Hypothalamus (tissue), 51 donors: ENCODE data around the gene CELF4.
A peak's percentile ranks its signal among the peaks of the same experiment; 100 is the strongest.

ENCODE experiments used
- DNase-seq, 51 donors: peaks; one replicate each; lab custom pipeline; 2025; lab: John Stamatoyannopoulos, UW

Gene CELF4

DNA sequence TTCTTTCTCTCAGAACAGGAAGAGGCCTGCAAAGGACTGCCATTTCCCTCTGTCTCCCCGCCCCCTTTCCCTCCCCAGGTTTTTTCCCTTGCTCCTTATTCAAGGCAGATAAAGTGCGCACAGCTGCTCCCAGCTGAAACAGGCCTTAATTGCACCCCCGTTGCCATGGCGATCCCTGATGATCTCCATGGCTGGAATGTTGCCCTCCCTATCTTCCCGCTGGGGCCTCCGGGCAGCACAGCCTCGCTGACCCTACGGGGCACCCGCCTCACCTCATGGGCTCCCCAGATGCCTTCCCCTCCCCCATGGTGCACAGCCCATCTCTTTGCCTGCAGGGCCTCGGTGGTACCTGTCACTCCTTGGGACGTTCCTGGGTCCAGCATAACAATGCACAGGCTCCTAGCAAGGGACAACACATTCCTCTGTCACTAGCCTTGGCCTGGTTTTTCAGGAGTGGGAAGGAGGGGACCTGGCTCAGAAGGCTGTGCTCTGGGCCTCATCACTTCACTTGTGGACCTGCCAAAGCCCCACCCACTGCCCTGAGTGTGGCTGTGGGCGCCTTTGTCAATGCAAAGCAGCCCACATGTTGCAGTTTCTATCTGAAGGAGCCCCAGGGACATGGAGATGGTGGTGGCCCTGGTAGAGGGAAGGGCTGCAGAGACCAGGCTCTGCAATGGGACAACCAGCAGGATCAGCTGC lies 115.0 kb downstream of the CELF4 start:
- DNase-seq = peak in 21 of 51 donors; percentile 6 to 54 (median 26)

- no peak for DNase-seq
Measured at GRCh38 chr18:37449618-37450017, 116.0 kb downstream of the CELF4 start.

GRCh38 chr18:37448946-37449345 lies 116.7 kb downstream of the CELF4 start:
- DNase-seq = no peak

GRCh38 chr18:37447962-37448888 lies 117.4 kb downstream of the CELF4 start:
- DNase-seq = no peak

DNA sequence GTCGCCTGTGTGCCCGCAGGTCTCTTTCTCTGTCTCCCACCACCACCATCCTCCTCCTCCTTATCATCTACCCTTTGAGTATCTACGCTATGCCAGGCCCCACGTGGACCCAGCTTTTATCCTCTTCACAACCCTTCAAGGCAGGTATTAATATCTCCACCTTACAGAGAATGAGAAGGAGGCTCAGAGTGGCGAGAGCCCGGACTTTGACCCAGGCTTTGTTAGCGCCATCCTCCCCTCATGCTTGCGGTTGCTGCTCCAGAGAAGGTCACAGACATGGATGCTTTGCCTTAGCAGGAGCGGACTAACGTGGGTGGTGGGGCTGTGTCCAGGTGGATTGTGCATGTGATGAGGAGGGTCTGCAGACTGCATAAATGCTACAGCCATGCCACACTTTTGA lies 119.8 kb downstream of the CELF4 start:
- no peak for DNase-seq

GRCh38 chr18:37445368-37445767 lies 120.2 kb downstream of the CELF4 start:
- DNase-seq = peak in 1 of 51 donors; percentile 35

- DNase-seq = no peak
Measured at GRCh38 chr18:37443325-37444055, 122.1 kb downstream of the CELF4 start.

DNA sequence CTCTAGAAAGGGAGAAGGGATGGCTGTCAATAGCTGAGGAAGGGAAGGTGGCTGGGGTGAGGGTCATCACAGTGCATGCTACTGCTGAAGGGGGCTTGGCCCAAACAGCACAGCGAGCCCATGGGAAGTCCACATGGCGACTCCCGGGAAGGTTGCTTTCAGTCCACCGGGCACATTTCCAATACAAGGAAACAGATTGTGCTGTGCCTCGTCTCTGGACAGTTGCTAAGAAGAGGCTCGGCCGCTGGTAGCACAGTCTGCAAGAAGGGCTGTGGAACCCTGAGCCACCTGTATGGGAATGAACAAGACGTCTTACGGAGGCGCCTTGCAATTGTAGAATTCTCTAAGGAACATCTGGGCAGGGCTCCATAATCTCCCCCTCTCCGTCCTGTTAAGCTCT lies 123.1 kb downstream of the CELF4 start:
- DNase-seq = peak in 3 of 51 donors; percentile 8 to 12 (median 9)

DNA sequence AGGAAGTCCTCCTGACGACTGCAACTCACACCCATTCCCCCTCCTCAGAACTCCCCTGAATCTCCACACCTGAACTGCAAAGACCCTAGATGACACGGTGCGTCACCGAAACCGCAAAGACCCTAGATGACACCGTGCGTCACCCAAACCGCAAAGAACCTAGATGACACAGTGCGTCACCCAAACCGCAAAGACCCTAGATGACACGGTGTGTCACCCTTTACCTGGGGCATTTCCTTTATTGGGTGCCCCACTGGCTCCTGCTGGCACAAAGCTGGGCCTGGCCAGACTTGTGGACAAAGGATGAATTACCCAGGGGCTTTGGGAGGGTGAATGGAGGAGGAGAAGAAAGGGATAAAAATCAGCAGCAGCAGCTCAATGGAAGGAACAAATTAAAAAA lies 123.8 kb downstream of the CELF4 start:
- DNase-seq = no peak

DNA sequence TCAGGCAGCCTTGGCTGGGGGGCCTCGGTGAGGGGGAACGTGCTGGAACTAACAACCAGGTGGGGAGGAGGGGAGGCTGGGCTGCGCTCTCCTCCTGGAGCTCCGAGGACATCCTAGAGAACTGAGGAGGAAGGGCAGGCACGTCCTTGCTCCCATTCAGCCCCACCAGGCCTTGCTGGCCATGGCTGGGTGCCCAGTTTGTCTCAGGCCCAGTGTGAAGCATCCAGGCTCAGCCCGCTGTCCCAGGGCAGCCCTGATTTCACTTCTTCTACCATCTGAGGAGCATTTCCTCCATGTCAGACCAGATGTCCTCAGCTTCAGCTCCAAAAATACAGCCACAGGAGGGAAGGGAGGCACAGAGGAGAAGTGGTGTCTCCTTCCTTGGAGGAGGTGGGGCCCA lies 125.4 kb downstream of the CELF4 start:
- DNase-seq = peak in 14 of 51 donors; percentile 3 to 50 (median 18)

GRCh38 chr18:37438417-37439180 lies 127.0 kb downstream of the CELF4 start:
- DNase-seq = no peak

GRCh38 chr18:37435996-37436395 lies 129.6 kb downstream of the CELF4 start:
- DNase-seq = peak in 4 of 51 donors; percentile 11 to 40 (median 25)

DNA sequence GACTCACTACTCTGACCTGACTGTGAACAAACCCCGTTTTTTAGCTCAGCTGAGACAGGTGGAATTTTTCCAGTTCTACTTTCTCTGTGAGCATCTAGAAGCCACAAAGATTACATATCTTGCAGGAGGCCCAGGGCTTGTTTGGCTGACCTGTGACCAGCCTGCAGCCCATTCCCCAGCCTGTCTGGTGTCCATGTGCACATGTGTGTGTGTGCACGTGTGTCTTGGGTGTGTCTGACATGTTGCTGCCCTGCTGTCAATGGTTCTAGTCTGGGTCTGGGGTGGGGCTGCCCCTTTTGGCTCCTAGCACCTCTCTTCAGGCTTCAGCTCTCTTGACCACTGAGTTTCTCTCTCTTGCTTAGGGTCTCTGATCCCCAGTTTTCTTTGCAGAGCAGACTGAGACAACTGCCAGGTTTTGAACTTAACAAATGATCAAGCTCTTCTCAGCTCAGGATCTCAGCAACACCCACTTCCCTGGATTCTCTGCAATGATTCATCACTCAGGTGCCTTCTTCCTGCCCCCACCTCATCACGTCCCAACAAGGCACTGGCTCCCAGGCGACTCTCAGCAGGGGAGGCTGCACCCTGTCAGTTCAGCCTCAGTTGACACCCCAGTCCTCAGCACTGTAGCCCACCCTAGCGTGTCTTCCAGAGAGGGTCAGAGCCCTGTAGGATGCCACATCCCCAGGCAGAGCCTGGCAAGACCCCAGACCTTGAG lies 130.3 kb downstream of the CELF4 start:
- peak in 2 of 51 donors; percentile 8 to 40 for DNase-seq

DNA sequence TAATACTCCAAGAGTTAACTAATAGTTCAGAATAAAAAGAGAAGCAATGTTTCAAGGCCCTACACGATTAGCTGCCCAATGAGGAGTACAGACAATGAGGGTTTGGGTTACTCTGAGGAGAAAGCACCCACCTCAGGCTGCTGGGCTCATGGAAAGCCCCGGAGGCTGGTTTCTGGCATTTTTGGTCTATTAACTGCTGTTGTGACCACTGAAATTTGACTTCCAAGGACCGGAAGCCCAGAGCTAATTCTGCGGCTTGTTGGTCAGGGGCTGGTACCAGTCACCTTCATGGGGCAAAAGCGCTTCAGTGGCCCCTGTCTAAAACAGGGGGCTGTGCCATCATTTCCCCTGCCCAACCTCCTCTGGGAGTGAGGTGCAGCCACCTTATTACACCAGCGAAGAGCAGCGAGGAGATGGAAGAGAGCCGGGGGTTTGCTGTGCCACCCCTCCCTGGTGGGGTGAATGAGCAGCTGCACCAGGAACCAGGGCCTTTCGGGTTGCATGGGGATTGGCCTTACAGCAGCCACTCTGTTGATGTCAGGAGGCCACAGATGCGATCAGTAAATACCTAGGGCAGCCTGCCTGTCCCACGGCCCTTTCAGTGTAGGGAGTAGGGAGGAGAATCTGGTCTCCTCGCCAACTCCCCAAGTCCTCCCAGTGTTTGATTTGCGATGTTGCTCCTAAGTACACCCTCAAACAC lies 131.3 kb downstream of the CELF4 start:
- no peak for DNase-seq

DNA sequence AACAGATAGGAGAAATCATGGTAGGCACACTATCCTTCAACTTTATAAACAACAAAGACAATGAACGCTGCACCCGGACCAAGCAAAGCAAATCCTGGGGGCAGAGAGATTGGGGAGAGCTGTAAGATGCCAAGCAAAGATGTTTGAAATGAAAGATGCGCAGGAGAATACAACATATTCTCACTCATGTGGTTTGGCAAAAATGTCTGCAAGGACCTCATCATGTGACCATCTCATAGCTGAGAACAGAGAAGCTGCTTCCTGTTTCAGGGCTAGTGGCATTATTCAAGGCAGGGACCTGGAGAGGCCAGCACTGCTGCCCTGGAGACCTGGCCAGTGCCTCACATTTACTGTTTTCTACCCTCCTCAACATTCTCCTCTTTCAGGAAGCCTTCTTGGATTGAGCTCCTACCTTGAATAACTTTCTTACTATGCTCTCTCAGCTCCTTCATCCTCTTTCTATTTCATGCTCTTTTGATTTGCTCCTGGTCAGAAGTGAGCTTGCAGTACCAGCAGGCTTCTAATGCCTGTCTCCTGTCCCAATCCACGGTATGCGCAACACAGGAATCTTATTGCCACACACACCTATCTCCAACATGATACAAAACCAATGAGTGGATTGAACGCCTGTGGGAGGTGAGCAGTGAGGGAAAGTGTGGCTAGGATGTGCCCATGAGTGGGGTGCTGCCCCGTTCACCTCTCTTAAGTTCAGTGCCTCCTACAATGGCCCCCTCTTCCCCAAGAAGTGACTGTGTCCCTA lies 133.0 kb downstream of the CELF4 start:
- DNase-seq = no peak

DNA sequence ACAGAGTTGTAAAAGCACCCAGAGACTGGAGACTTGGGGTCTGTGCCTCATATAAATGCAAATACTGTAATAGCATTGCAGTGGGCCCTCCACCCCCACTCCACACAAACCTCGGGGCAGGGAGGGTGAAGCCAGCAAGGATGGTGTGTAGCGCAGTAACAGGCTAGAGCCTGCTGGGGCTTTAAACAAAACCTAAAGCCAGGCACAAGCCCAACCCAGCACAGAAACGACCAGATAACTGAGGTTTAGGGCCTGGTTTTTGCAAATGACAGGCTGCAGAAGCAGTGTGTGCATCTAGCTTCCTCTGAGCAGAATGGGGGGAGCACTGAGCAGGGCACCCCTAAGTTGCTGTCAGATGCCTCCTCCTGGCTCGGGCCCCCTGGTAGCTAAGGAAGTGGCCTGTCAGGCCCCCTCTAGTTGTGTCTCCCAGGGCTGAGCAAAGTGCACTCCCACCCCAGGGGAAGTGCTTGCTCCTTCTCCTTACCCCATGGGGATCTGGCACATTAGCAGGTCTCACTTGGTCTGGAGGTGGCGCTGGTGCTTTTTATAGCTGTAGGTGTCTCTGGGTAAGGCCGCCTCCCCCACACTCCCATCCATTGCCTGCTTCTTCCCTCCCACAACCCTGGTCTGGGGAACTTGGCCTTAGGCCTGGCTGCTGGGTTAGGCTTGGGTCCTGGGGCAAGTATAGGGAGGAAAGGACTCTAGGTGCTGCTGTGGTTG lies 135.1 kb downstream of the CELF4 start:
- no peak for DNase-seq

- DNase-seq = no peak
Measured at GRCh38 chr18:37429791-37430190, 135.8 kb downstream of the CELF4 start.
